HG02885 (cell line): ENCODE data around the gene CHRNA7.

Experiments
- ATAC-seq: cut with Tn5 transposase; IDR thresholded peaks from one replicate; pipeline ENCODE4 v1.9.1; 2021; ENCODE audit warnings: mild to moderate bottlenecking; ENCODE audit not compliant: unreplicated experiment, poor library complexity

Gene CHRNA7

DNA sequence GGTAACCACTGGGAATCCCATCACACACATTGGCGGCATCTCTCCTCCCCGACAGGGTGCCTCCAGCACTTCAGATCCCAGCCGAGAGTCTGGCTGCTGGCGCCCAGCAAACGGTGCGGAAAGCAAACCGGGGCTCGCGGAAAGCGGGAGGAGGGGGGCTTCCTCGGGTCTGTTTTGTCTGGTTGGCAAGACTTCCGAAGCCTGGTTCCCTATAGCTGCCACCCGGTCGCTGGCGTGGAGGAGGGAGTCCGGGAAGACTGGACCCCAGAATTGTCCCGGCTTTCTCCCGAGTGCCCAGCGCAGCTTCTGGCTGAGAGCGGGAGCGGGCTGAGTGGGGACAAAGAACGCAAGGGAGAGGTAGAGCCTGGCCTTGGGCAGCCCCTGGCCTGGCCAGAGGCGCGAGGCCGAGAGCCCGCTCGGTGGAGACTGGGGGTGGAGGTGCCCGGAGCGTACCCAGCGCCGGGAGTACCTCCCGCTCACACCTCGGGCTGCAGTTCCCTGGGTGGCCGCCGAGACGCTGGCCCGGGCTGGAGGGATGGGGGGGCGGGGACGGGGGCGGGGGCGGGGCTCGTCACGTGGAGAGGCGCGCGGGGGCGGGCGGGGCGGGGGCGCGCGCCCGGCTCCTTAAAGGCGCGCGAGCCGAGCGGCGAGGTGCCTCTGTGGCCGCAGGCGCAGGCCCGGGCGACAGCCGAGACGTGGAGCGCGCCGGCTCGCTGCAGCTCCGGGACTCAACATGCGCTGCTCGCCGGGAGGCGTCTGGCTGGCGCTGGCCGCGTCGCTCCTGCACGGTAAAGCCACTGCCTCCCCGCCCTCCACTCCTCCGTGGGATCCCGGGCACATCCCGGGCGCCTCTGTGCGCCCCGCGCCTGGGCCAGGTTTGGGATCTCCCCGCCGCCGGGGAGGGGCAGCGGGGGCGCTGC lies at the start of gene CHRNA7:
CHRNA7 (plus strand) TSS at position 654 of the 920 bp plus-strand sequence; CDS start at position 734, 80 bp downstream.
- ATAC-seq, result peak; percentile 76

DNA sequence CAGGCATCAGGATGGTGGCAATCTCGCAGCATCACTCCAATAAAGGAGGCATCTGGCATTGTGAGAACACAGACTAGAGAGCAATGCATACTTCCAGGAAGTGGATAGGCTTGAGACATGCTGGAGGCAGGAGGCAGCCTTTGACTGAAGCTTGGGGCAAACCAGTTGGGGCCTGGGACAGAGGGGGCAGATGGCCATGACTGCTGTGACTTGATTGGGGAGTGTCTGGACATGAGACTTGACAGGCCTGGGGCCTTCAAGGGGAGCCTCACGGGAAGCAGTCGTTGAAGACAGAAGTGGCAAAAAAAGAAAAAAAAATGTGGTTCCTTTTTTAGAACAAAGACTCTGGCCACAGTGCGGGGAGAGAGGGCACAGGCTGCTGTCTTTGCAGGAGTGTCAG lies 44.7 kb upstream of the CHRNA7 start:
- no peak for ATAC-seq

DNA sequence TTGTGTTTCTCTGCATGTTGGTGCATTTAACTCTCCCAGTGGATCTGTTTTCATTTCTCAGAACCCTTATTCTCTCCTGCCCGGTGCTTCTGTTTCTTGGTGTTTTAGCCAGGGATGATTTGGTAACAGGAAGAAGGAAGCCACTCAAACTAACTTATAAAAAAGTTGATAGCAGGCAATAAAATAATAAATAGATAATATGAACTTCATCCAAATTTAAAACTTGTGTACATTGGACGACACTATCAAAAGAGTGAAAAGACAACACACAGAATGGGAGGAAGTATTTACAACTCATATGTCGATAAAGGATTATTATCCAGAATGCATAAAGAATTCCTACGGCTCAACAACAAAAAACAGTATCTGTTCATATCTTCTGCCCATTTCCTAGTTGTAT lies 37.3 kb upstream of the CHRNA7 start:
- no peak for ATAC-seq

DNA sequence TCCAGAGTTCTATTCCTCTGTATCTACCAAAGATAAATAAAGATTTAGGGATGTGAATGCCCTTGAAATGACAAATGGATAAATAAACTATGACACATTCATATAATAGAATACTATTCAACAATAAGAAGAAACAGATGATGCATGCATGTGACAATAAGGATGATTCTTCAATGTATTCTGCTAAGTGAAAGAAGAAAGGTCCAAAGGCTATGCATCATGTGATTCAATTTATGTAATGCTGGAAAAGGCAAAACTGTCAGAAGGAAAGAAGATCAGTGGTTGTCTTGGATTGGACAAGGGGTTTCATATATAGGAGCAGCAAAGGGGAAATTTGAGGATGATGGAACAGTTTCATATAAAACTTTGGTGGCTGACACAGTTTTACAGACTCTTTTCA lies 32.6 kb upstream of the CHRNA7 start:
- ATAC-seq, result no peak

DNA sequence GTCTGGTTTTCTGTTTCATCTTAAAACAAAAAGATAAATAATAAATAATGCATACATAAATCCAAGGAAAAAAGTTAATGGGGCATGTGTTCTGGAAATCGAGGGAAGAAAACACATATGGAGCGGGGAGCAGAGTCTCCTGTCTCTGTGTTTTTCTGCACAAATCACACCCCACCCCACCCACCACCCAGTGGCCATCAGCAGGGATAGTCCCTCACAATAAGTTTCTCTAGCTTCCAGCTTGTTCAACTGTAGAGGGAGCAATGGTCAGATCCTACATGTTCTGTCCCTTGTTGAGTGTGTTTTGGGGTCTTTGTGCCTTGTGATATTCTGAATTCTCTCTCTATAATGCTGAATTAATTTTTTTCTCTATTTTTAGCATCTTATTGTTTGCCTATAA lies 26.8 kb upstream of the CHRNA7 start:
- no peak for ATAC-seq

DNA sequence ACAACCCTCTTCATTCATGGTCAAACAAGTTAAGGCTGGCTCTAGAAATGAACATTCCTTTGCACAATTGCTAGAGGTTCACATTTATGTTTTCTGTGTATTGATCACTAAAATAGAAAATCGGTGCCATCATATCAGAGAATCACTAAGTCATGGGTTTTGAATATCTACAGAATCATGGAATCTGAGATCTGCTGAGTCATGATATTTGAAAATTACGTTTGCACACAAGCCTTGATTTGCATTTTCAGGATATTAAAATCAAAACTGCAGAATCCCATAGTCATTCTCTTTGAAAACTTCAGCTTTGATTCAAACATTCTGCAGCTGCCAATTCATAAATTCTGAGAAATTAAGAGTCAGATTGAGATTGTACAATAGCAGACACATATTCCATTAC lies 26.1 kb upstream of the CHRNA7 start:
- no peak for ATAC-seq

DNA sequence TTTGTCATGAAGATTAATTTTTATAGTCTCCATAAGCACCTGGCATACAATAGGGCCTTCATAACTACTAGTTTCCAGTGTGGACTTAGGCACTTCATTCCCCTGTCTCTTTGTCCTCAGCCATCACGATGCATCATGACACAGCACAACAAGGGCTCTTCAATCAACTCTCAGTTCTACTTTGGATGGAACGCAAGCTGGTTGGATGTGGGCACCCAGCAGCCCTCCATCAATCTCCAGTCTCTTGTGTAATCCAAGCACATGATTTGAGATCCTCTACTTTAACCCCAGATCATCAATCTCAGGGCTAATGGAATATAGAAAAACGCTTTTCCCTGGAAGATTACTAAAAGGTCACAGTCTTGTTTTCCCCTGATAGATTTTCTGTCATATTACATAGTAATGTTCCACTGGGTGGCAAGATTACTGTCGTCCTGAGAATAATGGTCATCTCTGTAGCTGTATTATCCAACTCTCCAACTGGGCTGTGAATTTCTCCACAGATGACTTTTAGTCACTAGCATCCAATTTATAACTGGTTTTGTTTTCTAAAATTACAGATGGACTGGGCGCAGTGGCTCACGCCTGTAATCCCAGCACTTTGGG lies 22.9 kb upstream of the CHRNA7 start:
- no peak for ATAC-seq

DNA sequence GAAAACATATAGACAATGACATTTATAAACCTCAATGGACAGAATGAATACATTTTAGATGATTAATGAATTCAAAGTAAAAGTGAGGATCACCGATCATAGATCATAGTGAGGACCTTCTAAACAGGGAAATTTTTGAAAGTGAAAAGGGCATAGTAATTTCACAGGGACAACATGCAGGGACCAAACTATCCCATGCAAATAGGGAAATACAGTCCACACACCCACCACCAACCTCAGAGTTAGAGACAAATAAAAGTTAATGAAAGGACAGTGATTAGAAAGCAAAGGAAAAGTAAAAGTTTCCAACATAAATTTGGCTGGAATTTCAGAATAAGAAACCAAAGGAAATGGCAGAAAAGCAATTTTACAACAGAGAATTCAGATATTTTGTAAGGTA lies 15.4 kb upstream of the CHRNA7 start:
- ATAC-seq, result no peak

DNA sequence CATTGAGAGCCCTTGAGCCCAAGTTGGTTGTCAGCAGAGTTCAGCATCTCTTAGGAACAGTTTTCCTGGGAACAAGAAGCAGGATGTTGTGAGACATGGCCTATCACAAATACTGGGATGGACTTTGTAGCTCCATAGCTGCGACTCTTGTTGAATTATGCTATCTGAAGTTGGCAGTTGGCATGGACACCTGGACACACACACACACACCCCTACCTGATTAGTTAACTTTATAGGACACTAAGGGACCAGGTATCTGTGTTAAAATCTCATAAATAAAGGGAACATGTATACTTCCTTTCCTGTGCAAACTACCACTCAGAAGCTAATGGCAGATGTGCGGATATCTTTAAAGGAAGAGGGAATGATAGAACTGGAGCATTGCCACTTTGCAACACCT lies 10.2 kb upstream of the CHRNA7 start:
- no peak for ATAC-seq

DNA sequence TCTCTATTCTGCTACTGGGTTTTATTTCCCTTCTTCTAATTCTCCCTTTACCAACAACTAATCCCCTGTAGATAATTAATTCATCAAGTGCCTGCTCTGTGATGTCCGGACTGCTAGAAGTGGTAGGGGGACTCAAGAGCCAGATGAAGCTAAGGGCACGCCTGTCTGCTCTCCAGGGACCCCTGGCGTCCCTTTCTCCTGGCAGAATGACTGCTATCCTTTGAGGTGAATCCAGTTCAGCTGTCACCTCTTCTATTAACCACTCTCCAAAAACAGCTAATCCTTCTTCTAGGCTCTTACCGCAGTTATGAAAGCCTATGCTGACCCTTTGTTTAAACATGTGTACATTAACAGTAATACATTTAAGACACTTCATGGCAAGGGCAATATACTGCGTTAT lies 1.4 kb upstream of the CHRNA7 start:
- no peak for ATAC-seq

DNA sequence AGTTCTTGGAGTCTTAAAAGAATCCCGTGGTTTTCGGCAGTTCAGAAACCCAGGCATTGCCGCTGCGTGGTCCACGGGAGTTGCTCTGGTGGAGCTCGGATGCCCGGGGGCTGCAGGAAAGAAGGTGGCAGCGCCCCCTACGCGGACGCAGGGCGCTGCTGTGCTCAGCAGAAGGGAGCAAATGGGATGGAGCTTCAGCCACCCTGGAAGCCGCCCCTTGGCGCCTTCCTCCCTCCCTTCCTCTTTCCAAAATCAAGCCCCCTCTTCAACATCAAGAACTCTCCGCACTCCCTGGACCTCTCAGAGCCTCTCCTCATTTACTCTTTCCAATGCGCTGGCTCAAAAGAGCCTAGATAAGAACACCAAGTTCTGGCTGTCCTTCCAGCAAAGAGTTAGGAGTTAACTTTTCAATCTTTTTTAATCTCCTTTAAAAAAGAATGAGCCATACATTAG lies 880 bp upstream of the CHRNA7 start:
- ATAC-seq, result no peak

DNA sequence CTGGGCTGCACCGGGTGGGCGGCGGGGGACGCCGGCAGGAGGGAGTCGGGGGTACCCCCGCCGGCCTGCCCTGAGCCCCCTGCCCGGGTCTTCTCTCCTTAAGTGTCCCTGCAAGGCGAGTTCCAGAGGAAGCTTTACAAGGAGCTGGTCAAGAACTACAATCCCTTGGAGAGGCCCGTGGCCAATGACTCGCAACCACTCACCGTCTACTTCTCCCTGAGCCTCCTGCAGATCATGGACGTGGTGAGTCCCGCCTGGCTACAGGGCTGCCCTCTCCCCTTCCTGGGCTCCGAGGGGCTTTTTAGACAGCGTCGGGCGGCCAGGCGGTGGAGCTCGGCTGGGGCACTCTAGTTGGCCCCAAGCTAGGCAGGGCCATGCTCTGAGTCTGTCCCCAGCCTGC lies 480 bp downstream of the CHRNA7 start:
- peak; percentile 5 for ATAC-seq

DNA sequence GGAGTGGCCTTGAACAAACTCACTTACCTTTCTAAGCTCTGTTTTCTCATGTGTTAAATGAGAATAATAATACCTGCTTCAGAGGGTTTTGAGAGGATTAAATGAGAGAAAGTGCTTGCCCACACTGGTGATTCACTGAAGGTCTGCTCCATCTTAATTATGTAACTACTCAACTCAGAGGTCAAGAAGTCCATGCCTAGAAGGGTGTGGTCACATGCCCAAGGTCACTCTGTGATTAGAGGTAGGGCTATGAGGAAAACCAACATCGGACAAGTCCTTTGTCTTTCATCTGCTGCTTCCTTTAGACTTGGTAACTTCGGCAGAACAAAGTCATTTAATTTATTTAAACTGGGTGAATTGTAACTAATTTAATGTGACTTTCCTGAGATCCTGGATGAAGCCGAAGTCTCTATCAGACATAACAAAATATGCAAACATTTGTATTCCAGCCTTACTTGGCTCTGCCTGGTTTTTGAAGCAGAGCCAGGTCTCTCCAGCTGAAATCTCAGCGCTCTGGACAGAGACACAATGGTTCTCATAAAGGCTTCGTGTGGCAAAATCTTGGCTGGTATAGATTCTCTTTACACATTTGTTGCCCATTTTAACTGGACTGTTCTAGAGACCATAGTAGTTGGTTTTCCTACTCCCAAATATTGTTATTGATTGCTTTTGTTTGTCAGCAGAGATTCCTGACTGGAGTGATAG lies 3.0 kb downstream of the CHRNA7 start:
- ATAC-seq, result no peak

DNA sequence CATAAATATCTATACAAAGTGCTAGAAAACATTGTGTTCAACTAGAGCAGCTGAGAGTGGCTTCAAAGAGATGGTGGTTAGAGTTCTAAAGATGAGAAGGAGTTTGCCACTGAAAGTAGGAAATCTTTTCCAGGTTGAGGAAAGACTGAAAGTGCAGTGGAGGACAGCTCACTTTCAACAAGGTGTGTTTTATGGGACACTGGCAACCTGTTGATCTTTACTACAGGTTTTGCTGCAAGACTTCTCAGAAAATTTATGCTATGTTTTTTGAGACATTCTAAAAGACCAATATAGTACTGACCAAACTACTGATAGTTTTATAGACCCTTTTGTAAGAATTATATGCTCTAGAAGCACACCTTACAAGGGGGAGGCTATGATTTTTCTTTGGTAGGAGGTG lies 3.8 kb downstream of the CHRNA7 start:
- ATAC-seq, result no peak

DNA sequence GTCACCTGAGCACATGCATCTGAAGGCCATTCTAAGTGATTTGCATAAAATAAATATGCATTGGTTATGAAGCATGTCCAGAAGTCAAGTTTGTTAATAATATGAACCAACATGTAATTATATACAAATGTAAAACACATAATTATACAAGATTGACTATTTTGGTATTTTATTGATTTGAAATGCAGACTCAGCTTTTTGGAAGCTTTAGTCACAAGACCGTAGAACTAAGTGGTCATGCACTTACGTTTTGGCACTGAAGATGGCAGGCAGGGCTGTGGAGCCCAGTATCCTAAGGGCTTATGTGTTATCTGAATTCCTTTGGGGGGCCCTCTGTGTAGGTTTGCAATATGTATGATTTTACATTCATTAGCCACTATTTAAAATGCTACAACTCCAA lies 5.0 kb downstream of the CHRNA7 start:
- no peak for ATAC-seq

DNA sequence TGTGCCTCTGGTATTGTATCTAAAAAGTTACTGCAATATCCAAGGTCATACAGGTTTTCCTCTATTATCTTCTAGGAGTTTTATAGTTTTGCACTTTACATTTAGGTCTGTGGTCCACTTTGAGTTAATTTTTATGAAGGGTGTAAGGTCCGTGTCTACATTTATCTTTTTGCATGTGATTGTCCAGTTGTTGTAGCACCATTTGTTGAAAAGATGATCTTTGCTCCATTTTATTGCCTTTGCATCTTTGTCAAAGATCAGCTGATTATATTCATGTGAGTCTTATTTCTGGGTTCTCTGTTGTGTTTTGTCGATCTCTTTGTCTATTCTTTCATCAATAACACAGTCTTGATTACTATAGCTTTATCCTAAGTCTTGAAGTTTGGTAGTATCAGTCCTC lies 6.7 kb downstream of the CHRNA7 start:
- no peak for ATAC-seq

DNA sequence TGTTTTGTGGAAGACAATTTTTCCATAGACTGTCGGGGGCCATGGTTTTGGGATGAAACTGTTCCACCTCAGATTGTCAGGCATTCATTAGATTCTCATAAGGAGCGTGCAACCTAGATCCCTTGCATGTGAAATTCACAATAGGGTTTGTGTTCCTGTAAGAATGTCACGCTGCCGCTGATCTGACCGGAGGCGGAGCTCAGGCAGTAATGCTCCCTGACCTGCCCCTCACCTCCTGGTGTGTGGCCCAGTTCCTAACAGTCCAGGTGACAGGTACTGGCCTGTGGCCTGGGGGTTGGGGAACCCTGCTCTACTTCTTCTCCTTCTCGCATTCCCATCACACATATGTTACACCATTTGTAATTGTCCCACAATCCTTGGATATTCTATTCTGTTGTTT lies 11.0 kb downstream of the CHRNA7 start:
- ATAC-seq, result no peak

DNA sequence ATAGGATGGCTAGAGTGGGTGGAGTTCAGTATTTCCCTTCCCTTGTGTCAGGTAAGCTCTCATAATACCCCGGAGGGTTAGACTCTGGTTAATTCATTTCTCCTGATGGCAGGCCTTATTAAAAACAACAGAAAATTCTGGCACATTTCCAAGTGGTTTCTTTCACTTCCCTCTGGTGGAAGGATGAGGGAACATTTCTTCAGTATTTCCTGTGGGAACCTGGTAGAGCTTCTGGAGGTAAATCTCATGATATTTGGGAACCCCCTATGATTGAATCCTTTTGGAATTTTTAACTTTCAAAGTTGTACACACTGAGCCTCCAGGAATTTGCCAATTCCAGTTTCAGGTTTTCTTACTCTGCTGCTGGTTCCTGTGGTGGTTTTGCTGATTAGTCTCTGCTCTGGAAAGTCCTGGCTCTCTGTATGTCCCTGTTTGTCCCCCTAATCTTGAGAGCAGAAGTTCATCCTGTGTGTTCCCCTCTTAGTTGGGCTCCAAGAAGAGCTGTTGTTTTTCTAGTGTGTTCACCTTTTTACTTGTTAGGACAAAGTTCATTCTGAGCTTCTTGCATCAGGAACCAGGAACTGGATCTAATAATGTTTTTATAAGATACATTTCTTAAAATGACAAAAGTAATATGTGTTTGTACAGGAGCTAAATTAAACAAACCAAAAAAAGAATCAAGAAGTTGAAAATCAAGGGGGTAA lies 12.1 kb downstream of the CHRNA7 start:
- ATAC-seq, result no peak

DNA sequence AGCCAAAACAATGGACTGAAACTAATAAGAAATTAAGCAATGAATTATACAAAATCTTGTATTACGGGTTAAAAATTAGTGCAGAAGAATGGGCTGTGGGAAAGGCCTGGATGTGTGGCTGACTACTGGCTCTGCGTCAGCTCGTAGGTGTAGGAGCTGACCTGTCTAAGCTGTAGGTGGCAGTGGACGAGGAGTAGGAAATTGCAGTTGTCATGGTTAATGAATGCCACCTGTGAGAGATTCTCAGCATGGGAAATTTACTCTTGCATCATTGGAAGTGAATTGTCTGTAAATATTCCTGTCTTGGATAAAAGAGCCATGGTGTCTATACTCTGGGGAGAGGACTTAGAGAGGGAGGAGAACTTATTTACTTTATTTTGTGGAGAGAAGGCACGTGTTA lies 23.4 kb downstream of the CHRNA7 start:
- no peak for ATAC-seq

DNA sequence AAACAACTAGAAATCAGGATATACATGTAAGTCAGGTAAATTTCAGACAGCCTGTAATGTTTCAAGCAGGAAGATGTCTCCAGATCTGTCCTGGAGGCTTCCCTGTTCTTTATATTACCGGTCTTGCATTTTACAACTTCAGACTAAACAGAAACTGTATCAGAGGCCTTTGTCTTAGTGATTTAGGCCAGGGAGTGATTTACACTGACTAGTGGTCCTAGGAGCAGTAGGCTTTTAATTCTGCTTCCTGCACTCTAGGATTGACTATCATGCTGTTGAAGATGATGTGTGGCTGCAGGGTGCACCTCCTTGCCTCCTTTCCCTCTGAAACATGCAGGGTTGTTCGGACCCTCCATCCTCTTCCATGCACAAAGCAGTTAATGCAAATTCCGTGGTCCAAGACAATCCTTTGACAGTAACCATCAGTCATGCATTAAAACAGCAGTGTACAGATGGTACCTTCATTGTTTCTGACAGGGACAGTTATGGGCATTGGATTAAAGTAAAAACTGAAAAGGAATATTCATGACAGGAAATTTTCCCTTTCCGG lies 27.6 kb downstream of the CHRNA7 start:
- ATAC-seq, result no peak
